GM10266 (cell line): Measurements from ENCODE around the gene PHOX2B.

Experiments used
- DNase-seq: peaks from one replicate; pipeline ENCODE4 v3.0.0; 2012; ENCODE audit errors: extremely low spot score
- CTCF ChIP-seq: IDR thresholded peaks from 2 replicates; pipeline ENCODE4 v1.5.1; 2012; ENCODE audit warnings: mild to moderate bottlenecking, low read depth; ENCODE audit not compliant: control insufficient read depth, insufficient read depth; ENCODE audit errors: missing control alignments

The PHOX2B gene

GRCh38 chr4:41753942-41754341 is 5.4 kb upstream of the PHOX2B start:
- no peak for DNase-seq
- TF ChIP-seq CTCF, result no peak

- no peak for DNase-seq
- TF ChIP-seq CTCF, result no peak
Measured at GRCh38 chr4:41752081-41752836, 3.7 kb upstream of the PHOX2B start.

- peak; percentile 20 for TF ChIP-seq CTCF
- no peak for DNase-seq
Measured at GRCh38 chr4:41751449-41752061, 3.0 kb upstream of the PHOX2B start.

- no peak for TF ChIP-seq CTCF
- DNase-seq, result no peak
Measured at GRCh38 chr4:41750626-41751448, 2.3 kb upstream of the PHOX2B start.

- no peak for DNase-seq
- no peak for TF ChIP-seq CTCF
Measured at GRCh38 chr4:41750121-41750625, 1.6 kb upstream of the PHOX2B start.

GRCh38 chr4:41749631-41750039 is 1.1 kb upstream of the PHOX2B start:
- DNase-seq, result no peak
- TF ChIP-seq CTCF, result no peak

- no peak for TF ChIP-seq CTCF
- DNase-seq, result no peak
Measured at GRCh38 chr4:41748074-41748570, 403 bp downstream of the PHOX2B start.
